Measurements from ENCODE around the gene ARRDC4.

DNA sequence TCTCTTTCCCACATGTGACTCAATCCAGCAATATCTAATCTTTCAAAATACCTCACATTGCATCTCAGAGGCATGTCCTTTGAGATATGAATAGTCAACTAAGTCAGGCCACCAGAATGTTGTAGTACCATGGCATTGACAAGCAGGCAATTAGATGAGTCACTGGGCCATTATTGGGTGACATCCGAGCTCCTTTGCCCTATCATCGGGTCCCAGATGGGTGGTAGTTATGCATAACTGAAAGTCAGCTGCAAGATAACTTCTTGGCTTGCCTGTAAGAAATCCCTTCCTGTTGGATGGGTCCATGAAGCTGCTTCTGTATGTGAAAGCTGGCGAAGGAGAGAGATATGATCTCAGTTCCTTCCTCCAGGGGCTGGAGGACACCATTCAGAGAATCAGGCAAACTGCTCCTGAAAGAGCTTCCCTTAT is 32.8 kb downstream of the ARRDC4 start:
- TF ChIP-seq CTCF (conservative IDR thresholded peaks at IDR 0.05; ENCODE audit: low read depth, low read length) (no peak), RFX5 (IDR thresholded peaks at IDR 0.05; ENCODE audit: low read depth, low read length) (no peak), POLR2A (IDR thresholded peaks at IDR 0.05; ENCODE audit: low read depth, low read length) (no peak)

Data from IMR-90 (cell line).